GM21360 (cell line): ENCODE results near the gene CTNNBL1.

Source experiments
- ATAC-seq: cut with Tn5 transposase; IDR thresholded peaks from one replicate; pipeline ENCODE4 v1.9.1; 2021; ENCODE audit warnings: mild to moderate bottlenecking, moderate library complexity; ENCODE audit not compliant: unreplicated experiment

Gene CTNNBL1

DNA sequence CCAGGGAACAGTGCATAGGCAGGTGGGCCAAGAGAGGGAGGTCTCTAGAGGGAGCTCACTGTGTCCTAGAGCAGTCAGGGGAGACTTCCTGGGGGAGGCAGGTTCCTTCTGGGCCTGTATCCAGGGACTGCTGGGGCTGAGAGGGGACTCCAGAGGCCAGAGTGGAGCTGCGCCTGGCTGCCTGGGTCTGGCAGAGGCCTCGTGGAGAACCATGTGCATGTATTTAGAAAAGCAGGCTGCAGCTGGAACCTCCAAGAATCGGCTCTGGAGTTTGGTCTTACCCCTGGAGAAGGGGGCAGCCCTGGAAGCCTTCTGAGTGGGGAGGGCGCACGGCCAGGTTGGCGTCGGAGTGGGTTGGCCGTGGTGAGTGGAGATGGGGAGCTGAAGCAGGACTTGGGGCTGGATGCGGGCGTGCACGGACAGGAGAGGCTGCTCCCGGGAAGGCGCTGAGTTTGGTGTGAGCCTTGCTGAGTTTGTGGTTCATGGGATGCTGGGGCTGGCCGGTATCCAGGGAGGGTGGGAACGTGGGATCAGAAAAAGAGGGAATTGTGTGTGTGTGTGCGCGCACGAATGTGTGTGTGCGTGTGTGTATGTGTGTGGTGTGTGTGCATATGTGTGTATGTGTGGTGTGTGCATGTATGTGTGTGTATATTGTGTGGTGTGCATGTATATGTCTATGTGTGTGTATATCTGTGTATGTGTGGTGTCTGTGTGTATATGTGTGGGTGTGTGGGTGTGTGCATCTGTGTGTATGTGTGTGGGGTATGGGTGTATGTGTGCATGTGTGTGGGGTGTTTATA is 219.9 kb downstream of the CTNNBL1 start:
- no peak for ATAC-seq

DNA sequence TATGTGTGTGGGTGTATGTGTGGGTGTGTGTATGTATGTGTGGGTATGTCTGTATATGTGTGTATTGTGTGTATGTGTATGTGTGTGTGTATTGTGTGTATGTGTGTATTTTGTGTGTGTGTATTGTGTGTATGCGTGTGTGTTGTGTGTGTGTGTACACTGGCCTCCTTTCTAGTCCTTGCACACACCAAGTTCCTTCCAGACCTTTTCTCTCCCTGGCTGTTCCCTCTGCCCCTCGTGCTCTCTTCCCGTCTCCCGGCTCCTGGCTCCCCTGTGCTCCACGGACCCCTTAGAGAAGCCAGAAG is 220.5 kb downstream of the CTNNBL1 start:
- ATAC-seq = no peak

- ATAC-seq = no peak
Measured at GRCh38 chr20:37914672-37915433, 221.0 kb downstream of the CTNNBL1 start.

DNA sequence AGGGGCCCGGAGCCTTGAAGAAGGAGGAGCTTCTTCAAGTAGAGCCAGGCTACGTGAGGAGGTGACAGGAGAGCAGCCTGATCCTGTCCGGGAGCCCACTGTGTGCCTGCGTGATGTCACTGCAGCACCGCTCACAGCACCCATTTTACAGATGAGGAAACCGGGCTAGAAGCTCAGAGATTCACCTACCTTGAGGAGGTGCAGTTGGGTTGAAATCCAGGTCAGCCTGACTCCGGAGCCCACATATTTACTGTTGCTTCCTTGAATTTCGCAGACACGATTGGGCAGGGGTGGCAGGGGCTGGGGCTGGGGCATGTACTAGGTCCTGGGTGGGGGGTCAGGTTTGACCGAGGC is 221.6 kb downstream of the CTNNBL1 start:
- ATAC-seq = no peak

GRCh38 chr20:37915800-37916570 is 222.2 kb downstream of the CTNNBL1 start:
- ATAC-seq = no peak

GRCh38 chr20:37917461-37917860 is 223.6 kb downstream of the CTNNBL1 start:
- ATAC-seq = no peak

- ATAC-seq = no peak
Measured at GRCh38 chr20:37918035-37918434, 224.2 kb downstream of the CTNNBL1 start.

DNA sequence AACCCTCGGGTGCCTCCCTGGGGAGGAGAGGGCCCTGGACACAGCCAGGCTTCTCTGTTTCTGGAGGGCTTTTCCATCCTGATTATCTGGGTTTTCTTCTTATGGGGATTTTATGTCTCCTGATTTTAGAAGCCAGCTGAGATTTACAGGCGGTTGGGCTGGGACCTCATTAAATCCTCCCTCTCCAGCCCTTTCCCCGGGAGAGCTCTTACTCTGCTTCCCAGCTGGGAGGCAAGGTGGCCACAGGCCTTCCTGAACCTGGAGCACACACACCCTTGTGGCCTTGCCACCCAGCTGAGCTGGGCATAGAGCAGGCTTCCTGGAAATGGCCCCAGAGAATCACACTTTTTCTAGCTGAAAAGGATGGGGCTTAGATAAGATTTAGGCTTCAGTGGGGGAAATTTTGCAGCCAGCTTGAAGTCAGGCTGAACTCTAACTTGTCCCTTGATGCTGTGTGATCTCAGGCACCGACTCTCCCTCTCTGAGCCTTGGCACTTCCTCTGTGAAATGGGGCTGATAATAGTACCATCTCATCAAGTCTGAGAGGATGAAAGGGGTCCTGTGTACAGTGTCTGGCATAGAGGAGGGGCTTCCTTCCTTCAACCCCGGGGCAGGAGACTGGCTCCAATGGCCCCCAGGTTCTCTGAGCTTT is 225.7 kb downstream of the CTNNBL1 start:
- ATAC-seq = no peak

- no peak for ATAC-seq
Measured at GRCh38 chr20:37920270-37920669, 226.4 kb downstream of the CTNNBL1 start.

DNA sequence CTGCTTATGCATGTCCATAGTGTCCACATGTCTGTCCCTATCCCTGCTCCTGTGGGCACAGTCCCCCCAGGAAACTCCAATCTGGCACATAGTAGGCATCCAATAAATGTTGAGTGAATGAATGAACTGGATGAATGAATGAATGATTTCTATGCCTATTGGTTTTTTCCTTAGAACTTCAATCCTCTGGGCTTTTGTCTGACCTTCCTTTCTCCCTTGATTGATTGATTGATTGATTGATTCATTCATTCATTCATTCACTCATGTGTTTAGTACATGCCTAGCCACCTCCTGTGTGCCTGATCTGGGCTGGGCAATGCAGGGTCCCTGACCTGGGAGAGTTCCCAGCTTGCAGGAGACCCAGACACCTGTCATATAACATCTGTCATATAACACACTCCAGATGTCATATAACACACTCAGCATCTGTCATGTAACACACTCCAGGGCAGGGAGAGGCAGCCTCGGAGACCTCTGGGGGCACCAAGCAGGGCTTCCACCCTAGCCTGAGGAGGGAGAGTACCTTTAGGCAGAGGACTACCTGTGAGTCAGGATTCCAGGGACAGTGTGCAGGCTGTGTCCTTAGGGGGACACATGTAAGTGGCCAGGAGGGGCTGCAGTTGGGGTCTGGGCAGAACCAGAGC is 227.0 kb downstream of the CTNNBL1 start:
- ATAC-seq = no peak

- ATAC-seq = peak; percentile 55
Measured at GRCh38 chr20:37921341-37921929, 227.6 kb downstream of the CTNNBL1 start.
